ENCODE measurements around the gene SLC28A1. TPM values are rescaled to one million over a fixed set of nuclear protein-coding genes. Genes with fewer than 3 reads are reported as not detected.

The SLC28A1 gene
- polyA plus RNA-seq, 1 donor (not counting 4 experiments of a cell fraction or from before 2014, with no cell fraction given): not detected

DNA sequence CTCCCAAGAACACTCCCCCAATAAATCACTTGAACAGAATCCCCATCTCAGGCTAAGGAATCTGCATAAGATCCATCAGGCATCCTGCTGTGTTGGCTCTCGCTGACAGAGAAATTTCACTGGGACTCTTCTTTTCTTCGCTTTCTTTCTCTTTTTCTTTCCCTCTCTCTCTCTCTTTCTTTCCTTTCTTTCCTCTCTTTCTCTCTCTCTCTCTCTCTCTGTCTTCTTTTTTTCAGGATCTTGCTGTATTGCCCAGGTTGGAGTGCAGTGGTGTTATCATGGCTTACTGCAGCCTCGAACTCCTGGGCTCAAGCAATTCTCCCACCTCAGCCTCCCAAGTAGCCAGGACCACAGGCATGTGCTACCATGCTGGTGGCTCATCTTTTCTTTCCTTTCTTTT, 4.5 kb upstream of the SLC28A1 start:
- no peak overlapping the region for H3K4me2 ChIP-seq (ENCODE audit: control insufficient read depth, extremely low read depth, insufficient read depth, low read depth, low read length)
- TF ChIP-seq, protein P1, sequence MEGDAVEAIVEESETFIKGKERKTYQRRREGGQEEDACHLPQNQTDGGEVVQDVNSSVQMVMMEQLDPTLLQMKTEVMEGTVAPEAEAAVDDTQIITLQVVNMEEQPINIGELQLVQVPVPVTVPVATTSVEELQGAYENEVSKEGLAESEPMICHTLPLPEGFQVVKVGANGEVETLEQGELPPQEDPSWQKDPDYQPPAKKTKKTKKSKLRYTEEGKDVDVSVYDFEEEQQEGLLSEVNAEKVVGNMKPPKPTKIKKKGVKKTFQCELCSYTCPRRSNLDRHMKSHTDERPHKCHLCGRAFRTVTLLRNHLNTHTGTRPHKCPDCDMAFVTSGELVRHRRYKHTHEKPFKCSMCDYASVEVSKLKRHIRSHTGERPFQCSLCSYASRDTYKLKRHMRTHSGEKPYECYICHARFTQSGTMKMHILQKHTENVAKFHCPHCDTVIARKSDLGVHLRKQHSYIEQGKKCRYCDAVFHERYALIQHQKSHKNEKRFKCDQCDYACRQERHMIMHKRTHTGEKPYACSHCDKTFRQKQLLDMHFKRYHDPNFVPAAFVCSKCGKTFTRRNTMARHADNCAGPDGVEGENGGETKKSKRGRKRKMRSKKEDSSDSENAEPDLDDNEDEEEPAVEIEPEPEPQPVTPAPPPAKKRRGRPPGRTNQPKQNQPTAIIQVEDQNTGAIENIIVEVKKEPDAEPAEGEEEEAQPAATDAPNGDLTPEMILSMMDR (optimal IDR thresholded peaks at IDR 0.05 in 1 of 3, IDR thresholded peaks at IDR 0.05 in 1 of 3, conservative IDR thresholded peaks at IDR 0.05 in 1 of 3; ENCODE audit: extremely low read depth in 1 of 3, insufficient read depth in 2 of 3, low read length in 3 of 3): no peak
- TF ChIP-seq EZH2 (IDR thresholded peaks at IDR 0.05; ENCODE audit: low read length): no peak
- H3K9ac ChIP-seq (ENCODE audit: control insufficient read depth, extremely low read depth, insufficient read depth, low read length): no peak overlapping the region
- H3K9me1 ChIP-seq (ENCODE audit: control insufficient read depth, extremely low read depth, insufficient read depth, low read length): no peaks in the 10 kb centered on the region
- no peaks in the 10 kb centered on the region for H3K27me3 ChIP-seq (ENCODE audit: control insufficient read depth, extremely low read depth, insufficient read depth, low read length)
- DNase-seq (ENCODE audit: low read depth, low spot score) (no peak), FAIRE-seq (no peak)
- H3K27ac ChIP-seq (ENCODE audit: control insufficient read depth, insufficient read depth, low read length): no peak overlapping the region
- H2AFZ ChIP-seq (ENCODE audit: control insufficient read depth, low read length): no peak overlapping the region
- H4K20me1 ChIP-seq (ENCODE audit: control insufficient read depth, extremely low read depth, insufficient read depth, low read length): no peaks in the 10 kb centered on the region
- no peaks in the 10 kb centered on the region for H3K79me2 ChIP-seq (ENCODE audit: control insufficient read depth, insufficient read depth, low read length)
- H3K36me3 ChIP-seq (ENCODE audit: control insufficient read depth in 2 of 2, extremely low read depth in 1 of 2, insufficient read depth in 2 of 2, low read length in 2 of 2): no peaks in the 10 kb centered on the region
- no peaks in the 10 kb centered on the region for H3K4me1 ChIP-seq (ENCODE audit: control insufficient read depth, extremely low read depth, insufficient read depth, low read length)
- no peaks in the 10 kb centered on the region for H3K9me3 ChIP-seq (ENCODE audit: control insufficient read depth, low read depth, low read length)
- dilution Hi-C loops (cut with MboI; ENCODE audit: extremely low pct_ligation_motif_present, low sequenced_read_pairs): no loop called here
- no peak overlapping the region for H3K4me3 ChIP-seq (ENCODE audit: control insufficient read depth in 2 of 3, extremely low read depth in 1 of 3, insufficient read depth in 2 of 3, low read depth in 1 of 3, low read length in 3 of 3)

DNA sequence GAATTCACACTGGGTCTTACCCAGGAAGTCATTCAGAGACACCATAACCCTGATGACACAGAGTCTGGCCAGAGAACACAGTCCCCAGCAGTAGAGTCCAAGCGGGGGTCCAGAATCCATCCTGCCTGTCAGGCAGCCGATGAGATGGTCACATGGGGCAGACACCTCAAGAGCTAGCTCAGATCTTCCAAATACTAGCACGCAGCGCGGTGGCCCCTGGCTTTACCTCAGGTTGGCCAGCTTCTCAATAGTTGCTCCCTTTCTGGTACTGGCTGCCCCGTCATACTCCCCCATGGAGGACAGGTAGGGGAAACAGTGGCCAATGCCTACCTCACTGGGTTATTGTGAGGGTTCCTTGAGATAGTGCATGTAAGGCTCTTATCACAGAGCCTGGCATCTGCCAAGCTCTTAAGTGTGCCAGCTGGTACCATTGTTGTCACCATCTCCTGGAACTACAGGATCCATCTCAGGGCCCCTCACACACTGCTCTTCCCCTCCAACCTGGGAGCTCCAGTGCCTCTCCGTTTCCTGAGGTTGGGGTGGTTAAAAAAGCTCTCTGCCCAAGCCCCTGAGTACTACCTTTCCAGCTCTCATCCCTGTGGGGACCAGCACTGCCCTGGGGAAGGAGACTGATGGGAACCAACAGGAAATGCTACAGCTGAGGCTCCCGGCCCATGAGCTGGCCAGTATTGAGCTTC, 3.5 kb upstream of the SLC28A1 start:
- Histone ChIP-seq H3K9ac (ENCODE audit: control insufficient read depth, extremely low read depth, insufficient read depth, low read length) (no peak overlapping the region), H3K27me3 (ENCODE audit: control insufficient read depth, extremely low read depth, insufficient read depth, low read length) (no peaks in the 10 kb centered on the region), H2AFZ (ENCODE audit: control insufficient read depth, low read length) (no peak overlapping the region), H3K4me2 (ENCODE audit: control insufficient read depth, extremely low read depth, insufficient read depth, low read depth, low read length) (no peak overlapping the region), H3K4me1 (ENCODE audit: control insufficient read depth, extremely low read depth, insufficient read depth, low read length) (no peaks in the 10 kb centered on the region), H3K9me3 (ENCODE audit: control insufficient read depth, low read depth, low read length) (no peaks in the 10 kb centered on the region), H3K36me3 (ENCODE audit: control insufficient read depth in 2 of 2, extremely low read depth in 1 of 2, insufficient read depth in 2 of 2, low read length in 2 of 2) (no peaks in the 10 kb centered on the region), H3K79me2 (ENCODE audit: control insufficient read depth, insufficient read depth, low read length) (no peaks in the 10 kb centered on the region), H4K20me1 (ENCODE audit: control insufficient read depth, extremely low read depth, insufficient read depth, low read length) (no peaks in the 10 kb centered on the region), H3K4me3 (ENCODE audit: control insufficient read depth in 2 of 3, extremely low read depth in 1 of 3, insufficient read depth in 2 of 3, low read depth in 1 of 3, low read length in 3 of 3) (no peak overlapping the region), H3K27ac (ENCODE audit: control insufficient read depth, insufficient read depth, low read length) (no peak overlapping the region), H3K9me1 (ENCODE audit: control insufficient read depth, extremely low read depth, insufficient read depth, low read length) (no peaks in the 10 kb centered on the region)
- dilution Hi-C loops (cut with MboI; ENCODE audit: extremely low pct_ligation_motif_present, low sequenced_read_pairs): no loop called here
- TF ChIP-seq, protein P1 (optimal IDR thresholded peaks at IDR 0.05 in 1 of 3, IDR thresholded peaks at IDR 0.05 in 1 of 3, conservative IDR thresholded peaks at IDR 0.05 in 1 of 3; ENCODE audit: extremely low read depth in 1 of 3, insufficient read depth in 2 of 3, low read length in 3 of 3): no peak
- TF ChIP-seq EZH2 (IDR thresholded peaks at IDR 0.05; ENCODE audit: low read length): no peak
- FAIRE-seq: no peak
- no peak for DNase-seq (ENCODE audit: low read depth, low spot score)

Data from keratinocyte (primary cell).